H9 (cell line): Measurements from ENCODE around the gene NECTIN1. TPM values are rescaled to one million over a fixed set of nuclear protein-coding genes. Genes with fewer than 3 reads are reported as not detected.
A peak's percentile ranks its signal among the peaks of the same experiment; 100 is the strongest.

Experiments
- DNase-seq: peaks from one replicate; pipeline ENCODE4 v3.0.0-alpha.2; 2017
- H2AFZ ChIP-seq: one replicate; pipeline ENCODE4 v1.6.1; 2013; ENCODE audit warnings: mild to moderate bottlenecking, low read length, control low read depth, moderate library complexity
- H2AK5ac ChIP-seq: 2 replicates; pipeline ENCODE4 v1.6.1; 2013; ENCODE audit warnings: low read length, control low read depth, mixed read lengths; ENCODE audit not compliant: insufficient read length
- H2BK120ac ChIP-seq: one replicate; pipeline ENCODE4 v1.6.1; 2013; ENCODE audit warnings: low read depth, mild to moderate bottlenecking, low read length, control low read depth, inconsistent platforms; ENCODE audit not compliant: poor library complexity, severe bottlenecking
- H2BK12ac ChIP-seq: 2 replicates; pipeline ENCODE4 v1.6.1; 2013; ENCODE audit warnings: low read length, control low read depth, mixed read lengths, low read depth; ENCODE audit not compliant: insufficient read length
- H2BK15ac ChIP-seq: 2 replicates; pipeline ENCODE4 v1.6.1; 2013; ENCODE audit warnings: low read depth, low read length, control low read depth
- H2BK20ac ChIP-seq: one replicate; pipeline ENCODE4 v1.6.1; 2013; ENCODE audit warnings: low read depth, mild to moderate bottlenecking, low read length, control low read depth, inconsistent platforms; ENCODE audit not compliant: poor library complexity, severe bottlenecking
- H2BK5ac ChIP-seq: 2 replicates; pipeline ENCODE4 v1.6.1; 2013; ENCODE audit warnings: low read length, control low read depth, mixed read lengths; ENCODE audit not compliant: insufficient read length
- H3K14ac ChIP-seq: 2 replicates; pipeline ENCODE4 v1.6.1; 2013; ENCODE audit warnings: low read length, control low read depth; ENCODE audit not compliant: insufficient read depth
- H3K18ac ChIP-seq: 2 replicates; pipeline ENCODE4 v1.6.1; 2013; ENCODE audit warnings: low read depth, mild to moderate bottlenecking, mixed read lengths, low read length, control low read depth; ENCODE audit not compliant: insufficient read length
- H3K23ac ChIP-seq: 2 replicates; pipeline ENCODE4 v1.6.1; 2013; ENCODE audit warnings: low read length, control low read depth, mixed read lengths, low read depth; ENCODE audit not compliant: insufficient read length
- H3K23me2 ChIP-seq: 2 replicates; pipeline ENCODE4 v1.6.1; 2013; ENCODE audit warnings: low read depth, mild to moderate bottlenecking, mixed read lengths, low read length, control low read depth; ENCODE audit not compliant: insufficient read length, poor library complexity, severe bottlenecking
- H3K27ac ChIP-seq: 2 replicates; pipeline ENCODE4 v1.5.1; 2013; ENCODE audit warnings: low read length, control low read depth, mixed read lengths, low read depth; ENCODE audit not compliant: insufficient read length
- H3K27me3 ChIP-seq: 2 replicates; pipeline ENCODE4 v1.6.1; 2013; ENCODE audit warnings: low read length, control low read depth, inconsistent platforms; ENCODE audit not compliant: insufficient read depth
- H3K4ac ChIP-seq: 2 replicates; pipeline ENCODE4 v1.6.1; 2013; ENCODE audit warnings: low read depth, mild to moderate bottlenecking, control low read depth, inconsistent platforms, low read length, moderate library complexity
- H3K4me1 ChIP-seq: 2 replicates; pipeline ENCODE4 v1.6.1; 2013; ENCODE audit warnings: low read length, control low read depth, inconsistent platforms; ENCODE audit not compliant: insufficient read depth
- H3K4me2 ChIP-seq: 2 replicates; pipeline ENCODE4 v1.6.1; 2013; ENCODE audit warnings: low read length, control low read depth, mixed read lengths; ENCODE audit not compliant: insufficient read length, insufficient read depth
- H3K56ac ChIP-seq: 2 replicates; pipeline ENCODE4 v1.6.1; 2013; ENCODE audit warnings: low read depth, mild to moderate bottlenecking, mixed read lengths, low read length, control low read depth; ENCODE audit not compliant: insufficient read length
- H3K79me1 ChIP-seq: 2 replicates; pipeline ENCODE4 v1.6.1; 2013; ENCODE audit warnings: low read depth, mild to moderate bottlenecking, moderate library complexity, low read length, control low read depth, inconsistent platforms; ENCODE audit not compliant: insufficient read depth, poor library complexity, severe bottlenecking
- H3K79me2 ChIP-seq: 2 replicates; pipeline ENCODE4 v1.6.1; 2013; ENCODE audit warnings: low read length, control low read depth, inconsistent platforms; ENCODE audit not compliant: insufficient read depth
- H3K9ac ChIP-seq: 2 replicates; pipeline ENCODE4 v1.6.1; 2013; ENCODE audit warnings: low read length, control low read depth, mixed read lengths; ENCODE audit not compliant: insufficient read length; ENCODE audit errors: extremely low read depth
- H3K9me3 ChIP-seq: one replicate; pipeline ENCODE4 v1.6.1; 2013; ENCODE audit warnings: low read depth, low read length, inconsistent platforms; ENCODE audit not compliant: control insufficient read depth
- H3T11ph ChIP-seq: one replicate; pipeline ENCODE4 v1.6.1; 2013; ENCODE audit warnings: mild to moderate bottlenecking, low read length, control low read depth, inconsistent platforms
- H4K20me1 ChIP-seq: one replicate; pipeline ENCODE4 v1.6.1; 2013; ENCODE audit not compliant: control insufficient read depth, insufficient read length, insufficient read depth
- H4K5ac ChIP-seq: 2 replicates; pipeline ENCODE4 v1.6.1; 2013; ENCODE audit warnings: low read depth, mild to moderate bottlenecking, mixed read lengths, low read length, control low read depth; ENCODE audit not compliant: insufficient read length
- H4K8ac ChIP-seq: replicated peaks from 2 replicates; pipeline ENCODE4 v1.6.1; 2013; ENCODE audit warnings: low read length, control low read depth, mixed read lengths, low read depth; ENCODE audit not compliant: insufficient read length
- H4K91ac ChIP-seq: 2 replicates; pipeline ENCODE4 v1.6.1; 2013; ENCODE audit warnings: low read depth, mild to moderate bottlenecking, moderate library complexity, mixed read lengths, low read length, control low read depth; ENCODE audit not compliant: insufficient read length
- H3K27ac Mint-ChIP-seq, 3 experiments: 2 replicates in 2 of 3; 3 replicates in 1 of 3; pipeline ENCODE4 v1.8.0; 2020 to 2021; ENCODE audit warnings: mixed read lengths in 3 of 3, mild to moderate bottlenecking in 1 of 3, moderate library complexity in 1 of 3
- H3K27me3 Mint-ChIP-seq: 2 replicates; pipeline ENCODE4 v1.8.0; 2021; ENCODE audit warnings: low read depth, mild to moderate bottlenecking, moderate library complexity, mixed read lengths
- H3K36me3 Mint-ChIP-seq, 3 experiments: 2 replicates in 2 of 3; 3 replicates in 1 of 3; pipeline ENCODE4 v1.8.0; 2020 to 2021; ENCODE audit warnings: low read depth in 3 of 3, mixed read lengths in 3 of 3; ENCODE audit not compliant: insufficient read depth in 1 of 3
- H3K4me1 Mint-ChIP-seq, 2 experiments: 2 replicates each; pipeline ENCODE4 v1.8.0; 2020; ENCODE audit warnings: mixed read lengths in 2 of 2
- H3K4me3 Mint-ChIP-seq, 2 experiments: 2 replicates in 1 of 2; 3 replicates in 1 of 2; pipeline ENCODE4 v1.8.0; 2020 to 2021; ENCODE audit warnings: mild to moderate bottlenecking in 2 of 2, mixed read lengths in 2 of 2, moderate library complexity in 1 of 2
- H3K9me3 Mint-ChIP-seq, 2 experiments: 2 replicates in 1 of 2; 3 replicates in 1 of 2; pipeline ENCODE4 v1.8.0; 2020; ENCODE audit warnings: mild to moderate bottlenecking in 2 of 2, mixed read lengths in 2 of 2, moderate library complexity in 1 of 2
- CTCF ChIP-seq: fragments of 200-600 bp; sonication (generic); conservative IDR thresholded peaks from 3 replicates; pipeline ENCODE4 v1.8.0; 2021; ENCODE audit warnings: antibody characterized with exemption, mild to moderate bottlenecking
- WGBS: extraction: QIAGEN DNeasy Blood & Tissue Kit; methylation state at CpG from one replicate; pipeline ENCODE4 v1.1.7; 2013; ENCODE audit warnings: missing lambda C conversion rate, low lambda C conversion rate, mixed read lengths; ENCODE audit not compliant: insufficient read length; ENCODE audit errors: extremely low coverage; 5-methylcytosine and 5-hydroxymethylcytosine counted together
- total RNA-seq: library from RNA; stranded (reverse); gene quantifications from 2 replicates; pipeline ENCODE4 v1.2.1, GENCODE V29; 2021

Gene NECTIN1
- total RNA-seq, 1 experiment from 2014 or later, result 113 TPM

- WGBS, result no CpG with 5 or more reads among the region's 5 CpGs
Measured at GRCh38 chr11:119643876-119644225, 85.1 kb downstream of the NECTIN1 start.

More at GRCh38 chr11:119643876-119644225, 85.1 kb downstream of the NECTIN1 start:
- Histone ChIP-seq H2AK5ac (no peak overlapping the region), H4K20me1 (no peaks in the 10 kb centered on the region), H3K27ac (no peak overlapping the region), H3K79me2 (no peaks in the 10 kb centered on the region), H4K5ac (no peak overlapping the region), H3K4me1 (no peaks in the 10 kb centered on the region; the same call in 1 of the 2 replicates), H2BK20ac (no peak overlapping the region), H3K14ac (no peak overlapping the region), H3K23me2 (no peaks in the 10 kb centered on the region), H2BK5ac (no peak overlapping the region), H3T11ph (no peak overlapping the region), H3K9me3 (no peaks in the 10 kb centered on the region), H3K23ac (no peak overlapping the region), H2BK12ac (no peak overlapping the region), H3K9ac (no peak overlapping the region), H3K4me2 (no peak overlapping the region), H4K8ac (no peak overlapping the region), H2BK15ac (no peak overlapping the region), H2BK120ac (no peak overlapping the region), H3K4ac (no peak overlapping the region), H3K56ac (no peak overlapping the region), H3K18ac (no peak overlapping the region), H3K27me3 (no peaks in the 10 kb centered on the region), H3K79me1 (no peaks in the 10 kb centered on the region), H2AFZ (no peak overlapping the region), H4K91ac (no peak overlapping the region)
- H3K27ac Mint-ChIP-seq, result peak overlapping the region in 1 of 3 experiments; percentile 87; a peak in 1 of 7 replicates
- TF ChIP-seq CTCF, result no peak
- H3K27me3 Mint-ChIP-seq, result peaks cover 28% of the 10 kb centered on the region
- no peak for DNase-seq
- peaks cover 3 to 5% of the 10 kb centered on the region in 2 experiments; a peak in 3 of 5 replicates for H3K9me3 Mint-ChIP-seq
- H3K36me3 Mint-ChIP-seq, result peaks cover 0 to 7% (median 0%) of the 10 kb centered on the region in 3 experiments; a peak in 2 of 7 replicates
- H3K4me1 Mint-ChIP-seq, result peaks cover 15 to 21% of the 10 kb centered on the region in 2 experiments
- no peak overlapping the region for H3K4me3 Mint-ChIP-seq
